Large intestine (tissue), 3 donors: Measurements from ENCODE around the gene CCNI2. TPM values are rescaled to one million over a fixed set of nuclear protein-coding genes. Genes with fewer than 3 reads are reported as not detected.

Source experiments
- DNase-seq, 2 donors: peaks; one replicate each; pipeline versions ENCODE4 v3.0.0 to v3.0.0-alpha.2; 2013
- H3K27ac ChIP-seq: one replicate; pipeline ENCODE4 v1.5.1; 2013; ENCODE audit warnings: low read length
- H3K27me3 ChIP-seq: 2 replicates; pipeline ENCODE4 v1.6.1; 2013; ENCODE audit warnings: low read length; ENCODE audit not compliant: control insufficient read depth, insufficient read depth
- H3K36me3 ChIP-seq: 2 replicates; pipeline ENCODE4 v1.6.1; 2013; ENCODE audit warnings: low read length; ENCODE audit not compliant: control insufficient read depth, insufficient read depth
- H3K4me1 ChIP-seq: one replicate; pipeline ENCODE4 v1.6.1; 2013; ENCODE audit warnings: low read length; ENCODE audit not compliant: control insufficient read depth, insufficient read depth
- H3K4me3 ChIP-seq: one replicate; pipeline ENCODE4 v1.5.1; 2013; ENCODE audit warnings: low read length
- H3K9me3 ChIP-seq: one replicate; pipeline ENCODE4 v1.6.1; 2013; ENCODE audit warnings: mild to moderate bottlenecking, low read depth, low read length, moderate library complexity; ENCODE audit not compliant: control insufficient read depth
- WGBS: methylation state at CpG from one replicate; pipeline ENCODE4 v1.1.5; 2013; ENCODE audit warnings: low lambda C conversion rate; ENCODE audit not compliant: insufficient coverage; 5-methylcytosine and 5-hydroxymethylcytosine counted together
- polyA plus RNA-seq: library from polyadenylated mRNA; unstranded; fragments of 120-200 nt; gene quantifications from one replicate; pipeline ENCODE4 v1.2.1, GENCODE V29; 2013

CCNI2 gene
- polyA plus RNA-seq, 1 donor, result 10.1 TPM

DNA sequence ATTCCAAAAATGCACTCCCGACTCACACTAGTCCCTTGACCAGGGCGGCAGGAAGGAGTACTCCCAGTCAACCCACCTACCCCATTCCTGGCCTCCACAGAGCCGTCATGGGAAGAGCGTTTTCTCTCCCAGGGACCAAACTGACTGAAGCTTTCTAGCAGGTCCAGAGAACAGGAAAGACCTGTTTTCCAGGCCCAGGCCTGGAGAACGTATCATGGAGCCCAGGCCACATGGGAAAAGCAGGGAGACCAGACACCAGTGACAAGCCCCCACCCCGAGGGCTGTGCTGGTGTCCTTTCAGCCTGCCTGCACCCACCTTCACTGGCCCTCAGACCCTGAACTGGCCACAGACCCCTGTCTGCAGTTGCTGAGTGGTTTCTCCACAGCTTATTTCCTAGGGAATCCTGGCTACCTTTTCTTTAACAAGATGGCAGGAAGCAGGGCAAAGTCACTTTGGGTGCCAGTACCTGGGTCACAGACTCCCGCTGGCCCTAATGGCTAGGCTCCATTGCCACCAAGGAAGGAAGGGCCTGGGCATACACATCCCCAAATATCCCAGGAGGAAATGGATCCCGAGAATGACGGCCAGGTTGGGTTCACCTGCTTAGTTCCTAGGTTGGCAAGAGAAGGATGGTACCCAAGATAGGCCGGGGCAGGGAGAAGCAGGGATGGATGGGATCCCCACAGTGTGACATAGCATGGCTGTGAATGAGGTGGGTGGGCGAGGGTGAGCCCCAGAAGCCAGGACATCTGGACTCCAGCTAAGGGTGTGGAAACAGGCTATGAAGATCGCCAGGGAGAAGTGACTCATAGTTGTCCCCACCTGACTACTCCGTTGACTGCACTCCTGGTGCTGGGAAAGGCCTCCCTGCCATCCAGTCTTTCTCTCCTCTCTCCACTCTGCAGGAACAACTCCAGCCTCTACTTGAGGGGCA, 12.2 kb downstream of the CCNI2 start:
- peaks cover 73% of the 10 kb centered on the region for H3K36me3 ChIP-seq
- DNase-seq, result peak in 1 of 2 donors; percentile 62
- H3K9me3 ChIP-seq, result no peaks in the 10 kb centered on the region
- no peak overlapping the region for H3K27ac ChIP-seq
- H3K4me3 ChIP-seq, result no peak overlapping the region
- H3K4me1 ChIP-seq, result peaks cover 6% of the 10 kb centered on the region
- no peaks in the 10 kb centered on the region for H3K27me3 ChIP-seq
- WGBS, result no CpG with 5 or more reads among the region's 13 CpGs

DNA sequence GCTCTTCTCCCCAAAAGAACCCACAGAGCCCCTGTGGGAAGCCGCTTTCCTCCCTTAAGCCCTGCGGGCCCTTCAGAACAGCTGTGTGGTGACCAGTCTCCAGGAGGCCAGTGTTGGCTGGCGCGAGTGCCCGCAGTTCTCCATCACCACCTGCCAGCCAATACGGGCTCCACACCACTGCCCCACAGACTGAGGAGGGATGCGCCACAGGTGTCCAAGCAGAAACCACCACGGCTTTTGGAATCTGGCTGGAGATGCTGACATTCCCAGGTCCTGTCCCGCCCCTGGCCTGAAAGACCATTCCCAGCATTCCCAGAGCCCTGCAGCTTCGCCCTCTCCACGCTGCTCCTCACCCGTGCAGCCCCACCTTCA, 12.8 kb downstream of the CCNI2 start:
- no peak for DNase-seq
- Histone ChIP-seq H3K4me3 (no peak overlapping the region), H3K27me3 (no peaks in the 10 kb centered on the region), H3K36me3 (peaks cover 78% of the 10 kb centered on the region), H3K27ac (no peak overlapping the region), H3K4me1 (peaks cover 6% of the 10 kb centered on the region), H3K9me3 (no peaks in the 10 kb centered on the region)
- no CpG with 5 or more reads among the region's 12 CpGs for WGBS

DNA sequence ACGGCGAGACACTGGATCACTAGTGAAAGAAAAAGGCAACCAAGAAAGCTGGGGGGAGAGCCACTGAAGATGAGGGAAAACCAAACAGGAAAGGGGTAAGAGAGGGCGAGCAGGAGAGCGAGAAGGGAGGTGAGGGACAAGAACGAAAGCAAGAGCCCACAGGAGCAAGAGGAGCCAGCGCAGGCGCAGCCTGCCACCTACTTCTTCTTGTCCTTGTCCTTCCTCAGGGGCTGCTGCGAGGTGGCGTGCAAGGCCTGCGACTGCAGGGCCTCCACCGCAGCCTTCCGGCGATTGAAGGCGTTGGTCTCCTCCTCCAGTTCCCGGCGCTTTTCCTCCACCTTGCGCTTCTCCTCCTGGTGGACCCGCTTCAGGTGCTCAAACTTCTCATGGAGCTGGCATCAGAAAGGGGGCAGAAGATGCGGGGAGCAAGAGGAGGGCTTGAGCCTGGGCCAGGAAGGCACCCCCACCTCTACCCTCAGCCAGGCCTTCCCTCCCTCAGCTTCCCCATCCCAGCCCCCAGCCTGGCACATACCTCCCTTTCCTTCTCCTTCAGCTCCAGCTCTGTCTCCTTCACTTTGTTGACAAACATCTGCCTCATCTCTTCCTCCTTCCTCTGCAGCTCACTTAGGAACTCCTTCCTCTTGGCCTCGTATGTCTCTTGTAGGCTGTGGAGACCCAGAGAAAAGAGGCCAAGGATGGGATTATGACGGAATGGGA, 13.5 kb downstream of the CCNI2 start:
- DNase-seq, result no peak
- Histone ChIP-seq H3K27me3 (no peaks in the 10 kb centered on the region), H3K9me3 (no peaks in the 10 kb centered on the region), H3K36me3 (peaks cover 84% of the 10 kb centered on the region), H3K4me3 (no peak overlapping the region), H3K4me1 (peaks cover 6% of the 10 kb centered on the region), H3K27ac (no peak overlapping the region)
- 67% methylated on average over 1 of the region's 21 CpGs for WGBS

DNA sequence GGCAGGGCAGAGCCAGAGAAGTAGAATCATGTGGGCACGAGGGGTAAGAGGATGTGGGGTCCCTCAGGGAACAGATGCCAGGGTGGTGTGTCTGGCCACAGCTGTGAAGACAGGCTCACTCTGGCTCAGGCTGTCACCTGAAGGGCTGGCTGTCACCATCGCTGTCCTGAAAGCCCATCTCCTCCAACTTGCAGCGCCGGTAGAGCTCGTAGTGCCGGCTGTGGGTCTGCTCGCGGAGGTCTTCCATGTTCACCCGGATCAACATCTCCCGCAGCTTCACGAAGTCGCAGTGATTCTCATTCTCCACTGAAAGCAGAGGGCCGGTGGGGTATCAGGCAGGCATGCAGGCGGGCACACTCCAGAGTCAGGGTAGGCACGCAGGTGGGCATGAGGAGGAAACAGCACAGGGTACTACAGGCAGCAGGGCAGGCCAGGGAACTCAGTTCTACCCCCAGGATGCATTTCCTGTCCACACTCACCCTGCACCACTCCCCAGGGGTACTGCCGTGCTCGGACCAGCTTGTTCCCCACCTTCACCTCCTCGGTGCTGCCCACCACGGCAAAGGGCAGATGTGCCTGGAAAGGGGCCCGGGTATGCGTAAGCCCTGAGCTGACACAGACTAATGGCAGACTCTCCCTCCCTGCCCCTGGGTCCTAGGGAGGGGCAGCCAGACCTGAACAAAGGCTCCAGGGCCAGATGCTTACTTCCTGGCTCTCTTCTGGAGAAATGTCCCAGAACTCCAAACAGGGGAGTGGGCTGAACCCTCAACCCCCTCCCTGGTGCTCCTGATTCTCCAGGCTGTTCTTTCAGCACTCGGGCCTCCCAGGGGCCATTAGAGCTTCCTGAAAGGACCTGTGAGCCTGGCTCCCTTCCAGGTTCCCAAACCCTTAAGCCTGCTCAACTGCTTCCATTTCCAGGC, 14.4 kb downstream of the CCNI2 start:
- H3K4me3 ChIP-seq, result no peak overlapping the region
- H3K27me3 ChIP-seq, result no peaks in the 10 kb centered on the region
- H3K36me3 ChIP-seq, result peaks cover 82% of the 10 kb centered on the region
- peaks cover 6% of the 10 kb centered on the region for H3K4me1 ChIP-seq
- no peak overlapping the region for H3K27ac ChIP-seq
- H3K9me3 ChIP-seq, result no peaks in the 10 kb centered on the region
- no CpG with 5 or more reads among the region's 22 CpGs for WGBS
- no peak for DNase-seq

DNA sequence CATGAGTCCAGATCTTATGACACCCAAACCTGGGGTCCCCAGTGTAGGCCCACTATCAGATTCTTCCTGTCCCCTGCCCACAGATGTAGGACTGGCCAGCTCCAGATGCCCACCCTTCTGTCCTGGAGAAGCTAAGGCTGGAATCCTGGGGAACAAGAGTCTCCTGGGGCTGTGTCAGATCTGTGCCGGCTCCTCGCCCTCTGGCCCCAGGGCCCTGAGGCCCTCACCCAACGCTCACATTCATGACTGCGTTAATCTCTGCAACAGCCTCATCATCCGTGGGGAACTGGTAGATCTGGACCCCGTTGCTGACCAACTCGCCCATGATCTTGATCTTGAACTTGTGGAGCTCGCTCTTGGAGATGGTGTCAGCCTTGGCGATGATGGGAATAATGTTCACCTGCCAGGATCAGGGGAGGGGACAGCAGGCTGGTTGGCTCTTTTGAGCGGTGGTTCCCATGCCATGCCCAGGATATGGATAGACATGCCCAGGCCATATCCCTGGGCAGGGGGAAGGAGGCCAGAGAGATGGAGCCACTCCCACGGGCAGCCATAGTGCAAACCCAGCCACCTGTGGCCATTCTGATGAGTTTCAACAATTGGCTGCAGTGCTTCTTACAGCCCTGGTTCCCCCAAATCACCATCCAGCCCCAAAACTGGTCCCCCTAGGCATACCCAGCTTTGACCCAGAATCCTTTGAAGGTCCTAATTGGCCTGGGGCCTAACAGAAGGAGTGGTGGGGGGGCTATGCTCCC, 15.2 kb downstream of the CCNI2 start:
- H3K4me3 ChIP-seq, result no peak overlapping the region
- H3K27me3 ChIP-seq, result no peaks in the 10 kb centered on the region
- peaks cover 75% of the 10 kb centered on the region for H3K36me3 ChIP-seq
- no peak for DNase-seq
- no peaks in the 10 kb centered on the region for H3K9me3 ChIP-seq
- no peak overlapping the region for H3K27ac ChIP-seq
- no CpG with 5 or more reads among the region's 11 CpGs for whole genome bisulfite sequencing
- peaks cover 6% of the 10 kb centered on the region for H3K4me1 ChIP-seq

DNA sequence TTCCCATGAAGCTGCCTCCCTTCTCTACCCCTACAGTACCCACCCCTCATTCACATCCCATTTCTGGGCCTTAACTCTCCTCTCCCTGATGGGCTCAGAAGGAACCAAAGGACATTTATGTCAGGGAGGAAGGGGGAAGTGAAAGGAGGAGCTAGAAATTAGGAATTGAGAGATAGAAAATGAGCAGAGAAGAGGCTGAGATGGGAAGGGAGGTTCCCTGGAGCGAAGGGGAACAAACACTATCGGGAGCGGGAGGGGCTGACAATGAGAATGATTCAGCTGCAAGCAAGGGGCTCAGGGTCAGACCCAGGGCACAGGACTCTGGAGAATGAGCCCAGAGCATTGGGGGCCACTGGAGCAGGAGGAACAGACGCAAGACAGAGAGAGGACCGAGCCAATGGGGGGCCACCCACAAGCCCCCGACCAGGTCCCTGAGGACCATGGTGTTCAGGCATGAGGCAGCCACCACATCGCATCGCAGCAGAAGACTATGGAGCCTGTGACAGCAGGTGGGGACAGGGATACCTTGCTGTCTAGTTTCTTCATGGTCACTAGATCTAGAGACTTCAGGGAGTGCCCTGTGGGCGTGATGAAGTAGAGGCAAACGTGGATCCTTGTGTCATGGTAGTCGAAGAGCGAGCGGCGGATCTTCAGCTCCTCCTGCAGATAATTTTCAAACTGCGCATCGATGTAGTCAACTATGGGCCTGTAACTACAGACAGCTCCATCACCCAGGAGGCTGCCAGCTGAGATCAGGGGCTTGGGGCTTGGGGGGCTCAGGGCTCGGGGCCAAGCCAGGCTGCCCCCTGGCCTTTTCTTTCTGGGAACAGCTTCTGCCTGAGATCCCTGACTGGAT, 16.2 kb downstream of the CCNI2 start:
- peaks cover 3% of the 10 kb centered on the region for H3K4me1 ChIP-seq
- H3K27me3 ChIP-seq, result no peaks in the 10 kb centered on the region
- H3K27ac ChIP-seq, result no peak overlapping the region
- DNase-seq, result no peak
- no peaks in the 10 kb centered on the region for H3K9me3 ChIP-seq
- no peak overlapping the region for H3K4me3 ChIP-seq
- no CpG with 5 or more reads among the region's 17 CpGs for WGBS
- peaks cover 67% of the 10 kb centered on the region for H3K36me3 ChIP-seq

DNA sequence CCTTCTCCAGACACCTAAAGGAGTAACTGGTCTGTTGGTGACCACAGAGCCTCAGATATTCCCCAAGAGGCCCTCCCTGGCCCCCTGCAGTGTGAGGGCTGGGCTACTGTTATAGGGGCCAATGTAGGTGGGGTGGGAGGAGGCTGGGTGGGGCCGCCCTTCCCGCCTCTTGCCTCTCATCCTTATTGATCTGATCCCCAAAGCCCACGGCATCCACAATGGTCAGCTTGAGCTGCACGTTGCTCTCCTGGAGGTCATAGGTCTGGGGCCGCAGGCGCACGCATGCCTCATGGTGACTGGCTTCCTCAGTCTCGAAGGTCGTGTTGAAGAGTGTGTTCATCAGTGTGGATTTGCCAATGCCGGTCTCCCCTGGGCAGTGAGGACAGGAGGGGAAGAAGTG, 16.8 kb downstream of the CCNI2 start:
- no CpG with 5 or more reads among the region's 10 CpGs for WGBS
- H3K4me3 ChIP-seq, result no peak overlapping the region
- no peaks in the 10 kb centered on the region for H3K9me3 ChIP-seq
- no peaks in the 10 kb centered on the region for H3K27me3 ChIP-seq
- H3K4me1 ChIP-seq, result peaks cover under 1% of the 10 kb centered on the region
- DNase-seq, result no peak
- no peak overlapping the region for H3K27ac ChIP-seq
- peaks cover 65% of the 10 kb centered on the region for H3K36me3 ChIP-seq

DNA sequence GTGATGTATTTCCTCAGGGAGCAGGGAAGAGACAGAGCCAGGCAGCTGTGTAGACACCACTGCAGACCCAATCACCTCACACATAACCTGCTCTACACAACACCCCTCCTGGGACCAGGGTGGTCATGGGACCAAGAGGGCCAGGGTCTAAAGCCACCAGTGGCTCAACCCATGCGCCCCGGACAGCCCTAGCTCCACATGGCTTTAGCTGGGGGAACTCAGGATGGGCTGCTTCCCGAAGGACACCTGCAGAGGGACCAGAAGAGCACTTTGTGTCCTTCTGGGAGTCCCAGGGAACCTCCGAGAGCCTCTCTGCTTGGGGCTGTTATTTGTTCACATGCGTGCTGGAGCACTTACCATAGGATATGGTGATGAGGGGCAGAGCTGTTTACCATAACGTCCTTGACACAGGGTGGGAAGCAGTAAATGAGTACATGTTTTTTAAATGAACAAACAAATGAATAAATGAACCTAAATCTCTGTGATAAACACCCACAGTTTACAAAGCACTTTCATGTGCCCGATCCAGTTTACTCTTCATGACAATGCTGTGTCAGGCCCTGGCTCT, 17.5 kb downstream of the CCNI2 start:
- DNase-seq, result no peak
- no CpG with 5 or more reads among the region's 7 CpGs for WGBS
- Histone ChIP-seq H3K9me3 (no peaks in the 10 kb centered on the region), H3K4me3 (no peak overlapping the region), H3K27ac (no peak overlapping the region), H3K4me1 (no peaks in the 10 kb centered on the region), H3K27me3 (no peaks in the 10 kb centered on the region), H3K36me3 (peaks cover 58% of the 10 kb centered on the region)
